Large intestine (tissue), 3 donors: Measurements from ENCODE around the gene MAP2K2. TPM values are rescaled to one million over a fixed set of nuclear protein-coding genes. Genes with fewer than 3 reads are reported as not detected.

ENCODE experiments used
- DNase-seq, 2 donors: peaks; one replicate each; pipeline versions ENCODE4 v3.0.0 to v3.0.0-alpha.2; 2013
- H3K27ac ChIP-seq: one replicate; pipeline ENCODE4 v1.5.1; 2013; ENCODE audit warnings: low read length
- H3K27me3 ChIP-seq: 2 replicates; pipeline ENCODE4 v1.6.1; 2013; ENCODE audit warnings: low read length; ENCODE audit not compliant: control insufficient read depth, insufficient read depth
- H3K36me3 ChIP-seq: 2 replicates; pipeline ENCODE4 v1.6.1; 2013; ENCODE audit warnings: low read length; ENCODE audit not compliant: control insufficient read depth, insufficient read depth
- H3K4me1 ChIP-seq: one replicate; pipeline ENCODE4 v1.6.1; 2013; ENCODE audit warnings: low read length; ENCODE audit not compliant: control insufficient read depth, insufficient read depth
- H3K4me3 ChIP-seq: one replicate; pipeline ENCODE4 v1.5.1; 2013; ENCODE audit warnings: low read length
- H3K9me3 ChIP-seq: one replicate; pipeline ENCODE4 v1.6.1; 2013; ENCODE audit warnings: mild to moderate bottlenecking, low read depth, low read length, moderate library complexity; ENCODE audit not compliant: control insufficient read depth
- WGBS: methylation state at CpG from one replicate; pipeline ENCODE4 v1.1.5; 2013; ENCODE audit warnings: low lambda C conversion rate; ENCODE audit not compliant: insufficient coverage; 5-methylcytosine and 5-hydroxymethylcytosine counted together
- polyA plus RNA-seq: library from polyadenylated mRNA; unstranded; fragments of 120-200 nt; gene quantifications from one replicate; pipeline ENCODE4 v1.2.1, GENCODE V29; 2013

Gene MAP2K2
- polyA plus RNA-seq, 1 donor = 188 TPM

DNA sequence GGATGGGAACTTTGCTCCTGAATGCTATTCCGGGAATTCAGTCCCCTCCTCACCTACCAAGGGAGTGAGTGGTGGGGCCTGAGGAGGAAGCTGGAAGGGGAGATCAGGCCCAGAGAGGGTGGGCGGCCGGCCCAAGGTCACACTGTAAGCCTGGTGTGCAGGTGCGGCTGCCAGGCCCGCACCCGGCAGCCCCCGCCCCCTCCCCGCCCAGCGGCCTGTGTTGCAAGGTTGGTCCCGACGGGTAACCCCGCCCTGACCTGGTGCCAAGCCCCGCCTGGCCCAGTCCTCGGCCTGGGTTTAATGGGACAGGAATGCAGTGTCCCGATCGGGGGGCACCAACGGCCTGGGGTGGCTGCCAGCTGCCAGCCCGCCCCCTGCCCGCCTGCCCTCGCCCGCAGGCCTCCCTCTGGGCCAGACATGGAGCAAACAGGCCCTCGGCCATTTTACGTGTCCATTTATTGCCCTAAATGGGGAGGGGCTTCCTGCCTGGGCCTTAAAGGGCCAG is 62.7 kb downstream of the MAP2K2 start:
- WGBS = no CpG with 5 or more reads among the region's 23 CpGs
- peak; percentile 89 to 95 for DNase-seq
- Histone ChIP-seq H3K27me3 (no peaks in the 10 kb centered on the region), H3K36me3 (peaks cover 36% of the 10 kb centered on the region), H3K9me3 (peaks cover 3% of the 10 kb centered on the region), H3K4me3 (peak overlapping the region; percentile 80), H3K27ac (peak overlapping the region; percentile 92), H3K4me1 (peaks cover 52% of the 10 kb centered on the region)

DNA sequence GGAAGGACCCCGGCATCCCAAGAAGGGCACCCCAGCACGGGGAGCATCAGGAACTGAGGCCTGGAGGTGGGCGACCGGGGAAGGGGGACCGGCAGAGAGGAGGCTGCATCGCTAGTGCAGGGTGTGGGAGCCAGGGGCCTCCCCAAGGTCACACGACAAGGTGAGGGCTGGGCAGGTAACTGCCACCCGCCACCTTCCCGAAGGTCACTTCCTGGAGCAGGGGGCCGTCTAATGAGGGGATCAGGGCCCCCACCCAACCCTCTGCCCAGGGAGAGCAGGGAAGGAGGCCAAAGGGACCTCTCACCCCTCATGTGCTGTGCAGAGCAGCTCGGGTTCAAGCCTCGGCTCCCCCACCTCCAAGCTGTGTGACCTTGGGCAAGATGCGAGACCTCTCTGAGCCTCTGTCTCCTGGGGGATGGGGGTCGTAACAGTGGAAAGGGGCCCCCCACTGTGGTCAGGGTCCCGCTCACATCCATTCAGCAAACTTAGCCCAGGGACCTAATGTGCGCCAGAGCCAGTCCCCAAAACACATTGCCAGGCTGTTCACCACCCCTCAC is 63.2 kb downstream of the MAP2K2 start:
- peak overlapping the region; percentile 80 for H3K4me3 ChIP-seq
- H3K36me3 ChIP-seq = peaks cover 41% of the 10 kb centered on the region
- DNase-seq = peak in 1 of 2 donors; percentile 83
- no peaks in the 10 kb centered on the region for H3K27me3 ChIP-seq
- peak overlapping the region; percentile 92 for H3K27ac ChIP-seq
- WGBS = no CpG with 5 or more reads among the region's 16 CpGs
- H3K4me1 ChIP-seq = peaks cover 52% of the 10 kb centered on the region
- H3K9me3 ChIP-seq = peaks cover 3% of the 10 kb centered on the region

DNA sequence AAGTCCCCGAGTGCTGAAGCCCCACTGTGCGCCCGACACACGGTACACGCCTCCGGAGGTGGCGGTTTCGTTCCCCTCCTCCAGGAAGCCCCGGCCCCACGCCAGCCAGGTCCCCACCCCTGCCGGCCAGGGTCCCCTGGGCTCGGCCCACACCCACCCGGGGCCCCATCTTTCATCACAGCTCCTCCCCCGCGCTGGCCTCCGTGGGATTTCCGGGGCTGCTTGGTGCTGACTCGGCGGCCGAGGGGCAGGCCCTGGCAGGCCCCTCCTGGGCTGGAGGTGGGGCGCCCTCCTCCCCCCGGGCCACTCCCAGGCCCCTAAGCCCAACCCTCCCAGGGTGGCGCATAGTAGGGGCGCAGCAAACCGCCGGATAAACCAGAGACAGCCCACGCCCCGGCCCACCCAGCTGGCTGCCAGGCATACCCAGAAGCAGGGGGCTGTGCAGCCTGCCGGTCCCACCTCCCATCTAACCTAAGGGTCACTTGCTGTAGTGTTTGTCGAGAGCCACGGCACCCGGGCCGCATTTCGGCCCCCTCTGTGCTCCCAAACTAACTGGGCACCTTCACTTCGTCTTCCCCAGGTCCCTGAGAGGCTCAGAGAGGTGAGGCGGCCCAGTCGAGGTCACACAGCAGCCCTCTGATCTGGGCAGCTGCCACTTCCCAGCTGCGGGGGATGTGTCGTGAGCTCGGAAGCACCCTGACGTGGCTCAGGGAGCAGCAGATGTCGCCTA is 63.9 kb downstream of the MAP2K2 start:
- no peaks in the 10 kb centered on the region for H3K27me3 ChIP-seq
- DNase-seq = peak; percentile 88 to 96
- H3K36me3 ChIP-seq = peaks cover 43% of the 10 kb centered on the region
- peak overlapping the region; percentile 80 for H3K4me3 ChIP-seq
- no CpG with 5 or more reads among the region's 42 CpGs for WGBS
- H3K4me1 ChIP-seq = peaks cover 52% of the 10 kb centered on the region
- peaks cover 4% of the 10 kb centered on the region for H3K9me3 ChIP-seq
- H3K27ac ChIP-seq = peak overlapping the region; percentile 92

DNA sequence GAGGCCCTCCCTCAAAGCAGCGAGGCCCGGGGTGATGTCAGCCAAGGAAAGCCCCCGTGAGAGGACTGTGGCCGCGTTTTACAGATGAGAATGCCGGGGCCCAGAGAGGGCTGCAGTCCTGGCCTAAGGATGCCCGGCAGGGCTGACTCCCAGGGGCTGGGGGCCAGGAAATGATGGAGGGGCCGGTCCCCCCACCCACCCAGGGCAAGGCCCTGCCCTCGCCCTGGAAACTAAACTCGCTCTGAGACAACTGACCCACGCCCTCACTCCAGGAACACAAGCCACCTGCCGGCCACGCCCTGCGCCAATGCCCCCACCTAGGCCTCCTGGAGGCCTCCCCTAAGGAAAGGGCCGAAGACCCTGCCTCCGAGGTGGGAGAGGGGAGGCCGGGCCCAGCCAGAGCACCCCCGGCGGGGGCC is 64.5 kb downstream of the MAP2K2 start:
- H3K27ac ChIP-seq = peak overlapping the region; percentile 92
- peak overlapping the region; percentile 45 for H3K4me3 ChIP-seq
- H3K4me1 ChIP-seq = peaks cover 52% of the 10 kb centered on the region
- peaks cover 10% of the 10 kb centered on the region for H3K9me3 ChIP-seq
- peak; percentile 83 to 95 for DNase-seq
- H3K27me3 ChIP-seq = no peaks in the 10 kb centered on the region
- no CpG with 5 or more reads among the region's 19 CpGs for WGBS
- peaks cover 49% of the 10 kb centered on the region for H3K36me3 ChIP-seq

DNA sequence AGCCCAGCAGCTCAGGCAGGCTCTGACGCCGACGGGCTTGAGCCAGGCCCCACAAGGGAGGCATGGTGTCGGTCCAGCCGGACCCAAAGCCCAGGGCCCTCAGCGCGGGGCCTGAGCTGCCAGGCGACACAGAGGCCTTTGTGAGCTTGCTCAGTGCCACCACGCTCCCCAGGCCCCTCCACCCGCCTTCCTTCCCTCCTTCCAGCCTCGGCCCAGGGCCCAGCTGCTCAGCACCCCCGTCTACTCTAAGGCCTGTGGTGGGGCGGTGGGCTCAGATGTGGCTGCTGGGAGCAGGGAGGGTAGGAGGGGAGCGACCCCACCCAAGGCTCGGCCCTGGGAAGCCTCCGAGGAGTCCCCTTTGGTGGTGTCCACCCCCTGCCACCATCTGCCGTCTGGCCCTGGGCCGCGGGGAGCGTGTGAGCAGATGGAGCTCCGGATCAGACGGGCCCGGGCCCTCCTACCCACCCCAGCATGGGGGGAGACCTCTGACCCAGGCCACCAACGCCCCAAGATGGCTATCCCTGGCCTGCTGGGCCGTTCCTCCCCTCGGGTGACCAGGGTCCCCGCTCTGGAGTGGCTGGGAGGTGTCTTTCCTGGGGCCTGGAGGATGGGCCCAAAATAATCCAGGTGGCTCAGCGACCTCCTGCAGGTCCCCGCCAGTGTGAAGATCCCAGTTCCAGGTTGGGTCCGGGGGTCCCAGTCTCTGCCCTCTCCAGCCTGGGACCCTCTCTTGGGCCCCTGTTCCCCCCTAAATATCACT is 65.0 kb downstream of the MAP2K2 start:
- H3K9me3 ChIP-seq = peaks cover 12% of the 10 kb centered on the region
- peak overlapping the region; percentile 45 for H3K4me3 ChIP-seq
- WGBS = no CpG with 5 or more reads among the region's 30 CpGs
- peaks cover 51% of the 10 kb centered on the region for H3K36me3 ChIP-seq
- H3K27me3 ChIP-seq = no peaks in the 10 kb centered on the region
- H3K27ac ChIP-seq = peak overlapping the region; percentile 92
- H3K4me1 ChIP-seq = peaks cover 54% of the 10 kb centered on the region
- peak in 1 of 2 donors; percentile 60 for DNase-seq

DNA sequence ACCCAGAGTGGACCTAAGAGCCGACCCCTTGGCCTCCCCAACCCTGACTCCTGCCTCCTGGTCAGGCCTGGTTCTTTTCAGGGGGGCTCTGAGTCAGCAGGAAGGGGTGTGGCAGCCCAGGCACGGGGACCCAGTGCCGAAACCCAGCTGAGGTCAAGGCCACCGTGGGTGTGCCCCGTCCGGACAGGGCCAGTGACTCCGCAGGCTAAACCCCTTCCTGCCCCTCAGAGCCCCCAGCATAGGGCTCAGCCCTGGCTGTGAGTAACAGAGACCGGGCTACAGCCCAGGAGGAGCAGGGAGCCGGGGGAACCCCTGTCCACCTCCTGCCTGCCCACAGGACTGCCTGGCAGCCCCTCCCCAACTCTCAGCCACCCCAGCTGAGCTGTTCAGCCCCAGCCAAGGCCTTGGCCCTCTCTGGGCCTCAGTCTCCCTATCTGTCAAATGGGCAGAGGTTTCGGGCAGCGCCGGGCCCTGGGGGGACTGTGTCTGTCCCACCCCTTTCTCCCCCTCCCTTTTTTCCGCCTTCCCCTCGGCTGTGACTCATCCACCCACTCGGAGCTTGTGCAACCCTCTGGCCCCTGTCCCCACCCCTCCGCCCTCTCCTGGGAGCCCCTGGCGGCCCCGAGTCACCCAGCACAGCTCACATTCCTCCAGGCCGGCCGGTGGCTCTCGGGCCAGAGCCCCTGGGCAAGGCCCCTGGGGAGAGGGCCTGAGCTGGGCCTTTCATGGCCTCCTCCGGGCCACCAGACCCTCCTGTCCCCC is 65.8 kb downstream of the MAP2K2 start:
- peak; percentile 89 to 92 for DNase-seq
- H3K4me1 ChIP-seq = peaks cover 56% of the 10 kb centered on the region
- WGBS = no CpG with 5 or more reads among the region's 22 CpGs
- peaks cover 53% of the 10 kb centered on the region for H3K36me3 ChIP-seq
- H3K27ac ChIP-seq = peak overlapping the region; percentile 92
- H3K9me3 ChIP-seq = peaks cover 14% of the 10 kb centered on the region
- H3K27me3 ChIP-seq = no peaks in the 10 kb centered on the region
- H3K4me3 ChIP-seq = peak overlapping the region; percentile 45

DNA sequence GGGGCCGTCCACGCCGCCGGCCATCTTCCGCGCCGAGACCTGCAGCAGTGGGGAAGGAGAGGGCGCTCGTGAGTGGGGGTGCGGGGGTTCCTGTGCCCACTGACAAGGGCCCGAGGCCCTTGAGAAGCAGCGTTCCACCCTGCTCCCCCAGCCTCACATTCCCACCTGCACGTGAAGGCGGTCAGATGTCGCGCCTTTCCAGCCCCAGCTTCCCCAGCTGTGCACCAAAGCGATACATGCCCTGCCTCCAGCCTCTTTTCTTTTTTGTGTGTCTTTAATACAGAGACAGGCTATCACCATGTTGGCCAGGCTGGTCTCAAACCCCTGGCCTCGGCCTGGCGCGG is 68.7 kb downstream of the MAP2K2 start:
- peaks cover 56% of the 10 kb centered on the region for H3K36me3 ChIP-seq
- no peak overlapping the region for H3K27ac ChIP-seq

DNA sequence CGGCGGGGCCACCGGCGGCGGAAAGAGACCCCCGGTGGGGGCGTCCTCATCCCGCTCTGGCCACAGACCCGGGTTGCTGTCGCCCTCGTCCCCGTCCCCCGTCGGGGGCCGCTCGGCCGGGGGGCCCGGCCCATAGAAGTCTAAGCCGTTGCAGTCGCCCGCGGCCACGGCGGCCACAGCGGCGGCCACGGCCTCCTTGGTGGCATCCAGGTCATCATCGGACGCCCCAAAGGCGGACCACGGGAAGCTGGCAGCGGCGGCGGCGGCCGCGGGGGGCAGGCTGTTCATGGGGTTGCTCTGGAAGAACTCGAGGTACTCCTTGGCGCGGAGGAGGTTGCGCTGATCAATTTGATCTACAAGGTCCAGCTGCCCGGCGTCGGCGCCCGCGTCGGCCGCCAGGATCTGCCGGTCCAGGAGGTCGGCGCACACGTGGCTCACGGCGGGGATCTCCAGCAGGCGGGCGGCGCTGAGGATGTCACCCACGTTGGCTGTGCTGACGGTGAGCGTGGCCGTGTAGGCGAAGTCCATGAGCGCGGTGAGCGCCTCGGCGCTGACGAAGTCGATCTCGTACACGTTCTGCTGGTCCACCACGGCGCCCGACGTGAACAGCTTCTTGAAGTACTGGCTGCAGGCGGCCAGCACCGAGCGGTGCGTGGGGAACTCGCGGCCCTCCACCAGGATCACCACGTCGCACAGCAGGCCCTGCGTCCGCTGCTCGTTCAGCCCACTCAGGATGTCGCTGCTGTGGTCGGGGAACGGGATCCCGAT is 69.3 kb downstream of the MAP2K2 start:
- H3K9me3 ChIP-seq = peaks cover 14% of the 10 kb centered on the region
- H3K27me3 ChIP-seq = no peaks in the 10 kb centered on the region
- peaks cover 60% of the 10 kb centered on the region for H3K36me3 ChIP-seq
- peaks cover 48% of the 10 kb centered on the region for H3K4me1 ChIP-seq
- H3K27ac ChIP-seq = no peak overlapping the region
- DNase-seq = no peak
- no peak overlapping the region for H3K4me3 ChIP-seq
- WGBS = no CpG with 5 or more reads among the region's 91 CpGs

More for the DNA sequence above, 68.7 kb downstream of the MAP2K2 start:
- no peaks in the 10 kb centered on the region for H3K27me3 ChIP-seq
- no peak overlapping the region for H3K4me3 ChIP-seq
- no peak for DNase-seq
- H3K4me1 ChIP-seq = peaks cover 51% of the 10 kb centered on the region
- peaks cover 14% of the 10 kb centered on the region for H3K9me3 ChIP-seq
- WGBS = no CpG with 5 or more reads among the region's 20 CpGs

DNA sequence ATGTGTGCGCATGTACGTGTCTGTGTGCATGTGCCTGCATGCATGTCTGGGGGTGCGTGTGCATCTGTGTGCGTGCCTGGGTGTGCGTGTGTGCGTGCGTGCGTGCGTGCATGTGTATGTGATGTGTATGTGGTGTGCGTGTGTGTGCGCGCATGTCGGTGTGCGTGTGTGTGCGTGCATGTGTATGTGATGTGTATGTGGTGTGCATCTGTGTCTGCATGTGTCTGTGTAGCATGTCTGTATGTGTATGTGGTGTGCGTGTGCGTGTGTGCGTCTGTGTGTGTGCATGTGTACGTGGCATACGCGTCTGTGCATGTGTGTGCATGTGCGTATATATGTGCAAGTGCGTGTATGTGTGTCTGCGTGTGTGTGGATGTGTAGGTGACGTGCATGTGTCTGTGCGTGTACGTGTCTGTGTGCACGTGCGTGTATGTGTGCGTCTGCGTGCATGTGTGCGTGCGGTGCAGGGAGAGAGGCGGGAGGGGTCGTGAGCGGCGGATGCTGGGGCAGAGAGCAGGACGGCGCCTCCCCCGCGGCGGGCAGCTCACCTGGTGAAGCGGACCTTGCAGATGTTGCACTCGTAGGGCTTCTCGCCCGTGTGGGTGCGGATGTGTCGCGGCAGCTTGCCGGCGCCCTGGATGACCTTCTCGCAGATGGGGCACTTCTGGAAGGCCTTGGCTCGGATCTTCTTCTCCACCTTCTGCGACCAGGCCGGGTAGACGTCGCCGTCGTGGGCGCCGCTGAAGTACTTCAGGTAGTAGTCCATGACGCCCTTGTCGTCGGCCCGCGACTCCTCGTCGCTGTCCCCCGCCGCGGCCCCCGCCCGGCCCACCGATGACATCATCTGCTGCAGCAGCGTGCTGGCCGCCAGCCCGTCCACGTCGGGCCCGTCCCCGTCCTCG is 70.2 kb downstream of the MAP2K2 start:
- Histone ChIP-seq H3K4me1 (peaks cover 41% of the 10 kb centered on the region), H3K27me3 (no peaks in the 10 kb centered on the region), H3K27ac (peak overlapping the region; percentile 85), H3K9me3 (peaks cover 14% of the 10 kb centered on the region), H3K4me3 (no peak overlapping the region), H3K36me3 (peaks cover 66% of the 10 kb centered on the region)
- no CpG with 5 or more reads among the region's 82 CpGs for WGBS
- DNase-seq = no peak
